Measurements from ENCODE around the gene MRAP. TPM values are rescaled to one million over a fixed set of nuclear protein-coding genes. Genes with fewer than 3 reads are reported as not detected.
A peak's percentile ranks its signal among the peaks of the same experiment; 100 is the strongest.

The MRAP gene
- total RNA-seq, 3 donors from 2014 or later (not counting 1 experiment from before 2014, with no cell fraction given): not detected

GRCh38 chr21:32349333-32349944, 50.8 kb downstream of the MRAP start:
- Mint-ChIP-seq H3K9me3 (peaks cover 0 to 5% of the 10 kb centered on the region in 2 donors), H3K4me1 (peaks cover 0 to 9% of the 10 kb centered on the region in 2 donors), H3K36me3 (peaks cover 27% of the 10 kb centered on the region), H3K27ac (peak overlapping the region in 1 of 2 donors; percentile 31), H3K4me3 (no peak overlapping the region), H3K27me3 (ENCODE audit: low read depth in 2 of 2) (no peaks in the 10 kb centered on the region)
- H3K9me3 ChIP-seq (ENCODE audit: control insufficient read depth, insufficient read depth, low read length): peaks cover 7% of the 10 kb centered on the region
- intact Hi-C loops (cut with micrococcal nuclease): no loop called here
- H3K36me3 ChIP-seq (ENCODE audit: control insufficient read depth, insufficient read depth, low read length): peaks cover 84% of the 10 kb centered on the region
- TF ChIP-seq CTCF (IDR thresholded peaks at IDR 0.05): no peak
- H3K4me1 ChIP-seq (ENCODE audit: control insufficient read depth, insufficient read depth, low read length): peaks cover 5% of the 10 kb centered on the region
- ATAC-seq (no peak), DNase-seq (no peak)
- no peak overlapping the region for H3K27ac ChIP-seq (ENCODE audit: low read length)
- H3K4me3 ChIP-seq (ENCODE audit: low read length): no peak overlapping the region
- 94% methylated on average over 16 of the region's 16 CpGs for WGBS (ENCODE audit: insufficient coverage)
- no peaks in the 10 kb centered on the region for H3K27me3 ChIP-seq (ENCODE audit: control insufficient read depth, insufficient read depth, low read length)

DNA sequence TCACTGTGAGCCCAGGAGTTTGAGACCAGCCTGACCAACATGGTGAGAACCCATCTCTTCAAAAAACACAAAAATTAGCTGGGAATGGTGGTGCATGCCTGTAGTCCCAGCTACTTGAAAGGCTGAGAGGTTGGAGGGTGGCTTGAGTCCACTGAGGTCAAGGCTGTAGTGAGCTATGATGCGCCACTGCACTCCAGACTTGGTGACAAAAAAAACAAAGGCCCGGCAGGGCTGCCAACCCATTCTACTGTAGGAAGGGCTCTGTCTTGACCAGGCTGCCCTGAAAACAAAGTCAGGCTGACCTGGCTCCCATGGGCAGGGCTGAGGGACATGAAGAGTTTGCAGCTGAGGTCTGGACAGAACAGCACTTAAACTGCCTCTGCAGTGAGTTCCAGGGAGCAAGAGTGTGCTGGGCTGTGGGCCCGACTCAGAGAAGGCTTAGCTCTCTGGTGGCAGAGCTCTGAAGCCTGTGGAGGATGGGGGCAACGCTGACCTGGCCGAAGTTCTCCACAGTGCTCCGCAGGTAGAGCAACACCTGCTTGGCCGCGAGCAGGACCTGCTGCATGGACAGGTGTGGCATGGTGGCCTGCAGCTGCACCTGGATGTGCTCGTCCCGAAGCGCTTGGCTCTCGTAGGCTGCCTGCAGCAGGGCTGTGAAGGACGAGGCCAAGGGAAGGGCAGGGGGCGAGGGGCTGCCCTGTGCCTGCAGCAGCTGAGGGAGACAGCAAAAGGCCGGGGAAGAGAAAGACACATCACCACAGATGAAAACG, 51.7 kb downstream of the MRAP start:
- WGBS (ENCODE audit: insufficient coverage): 96% methylated on average over 16 of the region's 16 CpGs

DNA sequence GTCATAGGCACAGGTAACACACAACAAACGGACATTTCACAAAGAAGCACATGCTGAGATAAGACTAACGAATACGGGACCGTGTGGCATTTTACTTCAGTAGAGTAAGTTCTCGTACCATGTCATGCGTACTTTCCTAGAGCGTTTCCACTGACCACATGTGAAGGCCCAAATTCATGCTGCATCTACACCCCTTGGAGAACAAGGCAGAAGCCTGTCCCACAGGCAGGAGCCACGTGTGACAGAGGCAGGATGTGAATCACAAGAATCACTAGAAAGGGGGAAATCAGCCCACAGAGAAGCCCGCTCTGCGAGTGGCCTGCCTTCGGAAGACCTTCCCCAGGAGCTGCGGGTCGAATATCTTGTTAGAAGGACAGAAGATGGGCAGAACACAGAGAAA, 52.3 kb downstream of the MRAP start:
- ATAC-seq: no peak
- Mint-ChIP-seq H3K27ac (no peak overlapping the region), H3K4me1 (peaks cover 0 to 9% of the 10 kb centered on the region in 2 donors)

More for the DNA sequence above, 51.7 kb downstream of the MRAP start:
- DNase-seq (no peak), ATAC-seq (no peak)
- Mint-ChIP-seq H3K27me3 (ENCODE audit: low read depth in 2 of 2) (no peaks in the 10 kb centered on the region), H3K9me3 (no peaks in the 10 kb centered on the region), H3K36me3 (peaks cover 26% of the 10 kb centered on the region), H3K27ac (no peak overlapping the region), H3K4me1 (peaks cover 0 to 9% of the 10 kb centered on the region in 2 donors), H3K4me3 (no peak overlapping the region)
- Histone ChIP-seq H3K27ac (ENCODE audit: low read length) (no peak overlapping the region), H3K4me1 (ENCODE audit: control insufficient read depth, insufficient read depth, low read length) (peaks cover 5% of the 10 kb centered on the region), H3K36me3 (ENCODE audit: control insufficient read depth, insufficient read depth, low read length) (peaks cover 84% of the 10 kb centered on the region), H3K4me3 (ENCODE audit: low read length) (no peak overlapping the region), H3K27me3 (ENCODE audit: control insufficient read depth, insufficient read depth, low read length) (no peaks in the 10 kb centered on the region), H3K9me3 (ENCODE audit: control insufficient read depth, insufficient read depth, low read length) (peaks cover 2% of the 10 kb centered on the region)
- TF ChIP-seq CTCF (IDR thresholded peaks at IDR 0.05): no peak
- intact Hi-C loops (cut with micrococcal nuclease): no loop called here

More for the DNA sequence above, 52.3 kb downstream of the MRAP start:
- Mint-ChIP-seq H3K4me3 (no peak overlapping the region), H3K27me3 (ENCODE audit: low read depth in 2 of 2) (no peaks in the 10 kb centered on the region), H3K9me3 (no peaks in the 10 kb centered on the region), H3K36me3 (peaks cover 26% of the 10 kb centered on the region)
- H3K27me3 ChIP-seq (ENCODE audit: control insufficient read depth, insufficient read depth, low read length): no peaks in the 10 kb centered on the region
- WGBS (ENCODE audit: insufficient coverage): 86% methylated on average over 13 of the region's 13 CpGs
- H3K9me3 ChIP-seq (ENCODE audit: control insufficient read depth, insufficient read depth, low read length): no peaks in the 10 kb centered on the region
- H3K4me1 ChIP-seq (ENCODE audit: control insufficient read depth, insufficient read depth, low read length): peaks cover 5% of the 10 kb centered on the region
- H3K36me3 ChIP-seq (ENCODE audit: control insufficient read depth, insufficient read depth, low read length): peaks cover 86% of the 10 kb centered on the region
- DNase-seq: no peak
- no peak overlapping the region for H3K27ac ChIP-seq (ENCODE audit: low read length)
- intact Hi-C loops (cut with micrococcal nuclease): no loop called here
- no peak overlapping the region for H3K4me3 ChIP-seq (ENCODE audit: low read length)
- no peak for TF ChIP-seq CTCF (IDR thresholded peaks at IDR 0.05)
